IMR-90 (cell line): ENCODE measurements around the gene SERPINB1.

Source experiments
- BHLHE40 ChIP-seq: fragments of 150-350 bp; IDR thresholded peaks from 2 replicates; pipeline ENCODE4 v1.6.1; 2016; ENCODE audit warnings: mild to moderate bottlenecking, low read depth, low read length
- FOS ChIP-seq: fragments of 150-350 bp; IDR thresholded peaks from 2 replicates; pipeline ENCODE4 v1.6.1; 2016; ENCODE audit warnings: low read depth, low read length
- MAZ ChIP-seq: IDR thresholded peaks from 2 replicates; pipeline ENCODE4 v1.6.1; 2012; ENCODE audit warnings: low read depth, mild to moderate bottlenecking, low read length, improper control_type of control experiment, moderate library complexity, borderline replicate concordance
- NFE2L2 ChIP-seq: fragments of 150-350 bp; IDR thresholded peaks from 2 replicates; pipeline ENCODE4 v1.6.1; 2016; ENCODE audit warnings: low read depth, mild to moderate bottlenecking, low read length
- POLR2A ChIP-seq: IDR thresholded peaks from 2 replicates; pipeline ENCODE4 v1.6.1; 2012; ENCODE audit warnings: mild to moderate bottlenecking, low read depth, low read length
- RAD21 ChIP-seq: IDR thresholded peaks from 2 replicates; pipeline ENCODE4 v1.6.1; 2012; ENCODE audit warnings: low read length, improper control_type of control experiment
- RCOR1 ChIP-seq: IDR thresholded peaks from 2 replicates; pipeline ENCODE4 v1.6.1; 2012; ENCODE audit warnings: mild to moderate bottlenecking, low read length, improper control_type of control experiment; ENCODE audit not compliant: insufficient replicate concordance
- RFX5 ChIP-seq: IDR thresholded peaks from 2 replicates; pipeline ENCODE4 v1.8.0; 2012; ENCODE audit warnings: low read depth, mild to moderate bottlenecking, low read length, moderate library complexity
- USF2 ChIP-seq: fragments of 150-350 bp; IDR thresholded peaks from 2 replicates; pipeline ENCODE4 v1.6.1; 2017; ENCODE audit warnings: mild to moderate bottlenecking, antibody characterized with exemption, low read length, low read depth
- TF ChIP-seq, protein P1 (sequence below): conservative IDR thresholded peaks from 2 replicates; pipeline ENCODE4 v1.5.1; 2012; ENCODE audit warnings: mild to moderate bottlenecking, low read depth, low read length, improper control_type of control experiment

DNA sequence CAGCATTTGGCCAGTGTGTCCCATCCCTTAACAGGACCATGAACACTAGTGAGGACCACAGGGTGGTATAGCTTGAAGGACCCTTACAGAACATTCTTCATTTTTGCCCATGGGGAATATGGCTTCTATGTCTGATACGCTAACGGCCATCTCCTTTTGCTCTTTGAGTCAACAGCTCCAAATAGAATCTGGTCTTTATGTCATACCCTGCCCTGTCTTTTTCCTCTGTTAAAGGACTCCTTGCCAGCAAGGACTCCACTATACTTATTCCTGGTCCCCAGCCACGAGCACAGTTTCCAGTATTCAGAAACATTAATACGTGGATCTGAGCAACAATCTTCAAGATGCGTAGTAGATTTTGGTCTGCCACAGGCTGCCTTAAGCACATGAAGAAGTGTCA is 22.5 kb downstream of the SERPINB1 start:
- TF ChIP-seq USF2: no peak
- TF ChIP-seq, protein P1, sequence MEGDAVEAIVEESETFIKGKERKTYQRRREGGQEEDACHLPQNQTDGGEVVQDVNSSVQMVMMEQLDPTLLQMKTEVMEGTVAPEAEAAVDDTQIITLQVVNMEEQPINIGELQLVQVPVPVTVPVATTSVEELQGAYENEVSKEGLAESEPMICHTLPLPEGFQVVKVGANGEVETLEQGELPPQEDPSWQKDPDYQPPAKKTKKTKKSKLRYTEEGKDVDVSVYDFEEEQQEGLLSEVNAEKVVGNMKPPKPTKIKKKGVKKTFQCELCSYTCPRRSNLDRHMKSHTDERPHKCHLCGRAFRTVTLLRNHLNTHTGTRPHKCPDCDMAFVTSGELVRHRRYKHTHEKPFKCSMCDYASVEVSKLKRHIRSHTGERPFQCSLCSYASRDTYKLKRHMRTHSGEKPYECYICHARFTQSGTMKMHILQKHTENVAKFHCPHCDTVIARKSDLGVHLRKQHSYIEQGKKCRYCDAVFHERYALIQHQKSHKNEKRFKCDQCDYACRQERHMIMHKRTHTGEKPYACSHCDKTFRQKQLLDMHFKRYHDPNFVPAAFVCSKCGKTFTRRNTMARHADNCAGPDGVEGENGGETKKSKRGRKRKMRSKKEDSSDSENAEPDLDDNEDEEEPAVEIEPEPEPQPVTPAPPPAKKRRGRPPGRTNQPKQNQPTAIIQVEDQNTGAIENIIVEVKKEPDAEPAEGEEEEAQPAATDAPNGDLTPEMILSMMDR: no peak
- TF ChIP-seq RCOR1: no peak
- no peak for TF ChIP-seq NFE2L2
- no peak for TF ChIP-seq POLR2A
- TF ChIP-seq RFX5: no peak
- no peak for TF ChIP-seq BHLHE40
- TF ChIP-seq RAD21: no peak
- TF ChIP-seq MAZ: no peak
- no peak for TF ChIP-seq FOS
